Activated gamma-delta T cell treated with anti-CD3 and anti-CD28 coated beads, Interleukin-2, amount 50 U/mL, for 16 hours (primary cell): Measurements from ENCODE around the gene PSMC6.
"Not testable (repeated sequence)": the region's sequence is repeated elsewhere in the genome, so short reads cannot be mapped to it uniquely, and the experiment has no call there.

Source experiments
- DNase-seq: peaks from one replicate; pipeline ENCODE4 v3.0.0-alpha.2; 2020; ENCODE audit warnings: low read depth

Gene PSMC6

GRCh38 chr14:52723514-52724359, 16.7 kb downstream of the PSMC6 start:
- DNase-seq: no peak

GRCh38 chr14:52724360-52724644, 17.3 kb downstream of the PSMC6 start:
- no peak for DNase-seq

GRCh38 chr14:52727509-52727908, 20.5 kb downstream of the PSMC6 start:
- not testable (repeated sequence) for DNase-seq

DNA sequence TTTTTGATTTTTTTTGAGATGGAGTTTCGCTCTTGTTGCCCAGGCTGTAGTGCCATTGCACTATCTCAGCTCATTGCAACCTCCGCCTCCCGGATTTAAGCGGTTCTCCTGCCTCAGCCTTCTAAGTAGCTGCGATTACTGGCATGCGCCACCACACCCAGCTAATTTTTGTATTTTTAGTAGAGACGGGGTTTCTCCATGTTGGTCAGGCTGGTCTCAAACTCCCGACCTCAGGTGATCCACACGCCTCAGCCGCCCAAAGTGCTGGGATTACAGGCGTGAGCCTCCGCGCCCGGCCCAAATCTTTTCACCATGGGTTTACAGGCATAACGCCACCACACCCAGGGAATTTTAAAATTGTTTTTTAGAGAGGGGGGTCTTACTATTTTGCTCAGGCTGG, 22.0 kb downstream of the PSMC6 start:
- DNase-seq: not testable (repeated sequence)

DNA sequence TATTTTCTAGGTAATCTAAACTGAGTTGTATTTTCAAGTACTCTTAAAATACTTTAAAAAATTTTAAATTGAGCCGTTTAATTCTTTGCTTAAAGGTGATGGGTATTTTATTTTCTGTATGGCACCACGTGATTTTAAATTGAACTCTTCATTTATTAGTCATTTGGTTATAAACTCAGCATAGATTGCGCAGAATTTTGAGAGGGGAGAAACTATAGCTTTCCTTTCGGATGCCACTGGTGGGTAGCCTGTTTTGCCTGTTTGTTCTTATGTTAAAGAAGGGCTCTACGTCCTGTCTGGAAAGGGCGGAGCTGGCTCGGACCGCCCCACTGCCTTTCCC, 22.6 kb downstream of the PSMC6 start:
- DNase-seq: no peak

DNA sequence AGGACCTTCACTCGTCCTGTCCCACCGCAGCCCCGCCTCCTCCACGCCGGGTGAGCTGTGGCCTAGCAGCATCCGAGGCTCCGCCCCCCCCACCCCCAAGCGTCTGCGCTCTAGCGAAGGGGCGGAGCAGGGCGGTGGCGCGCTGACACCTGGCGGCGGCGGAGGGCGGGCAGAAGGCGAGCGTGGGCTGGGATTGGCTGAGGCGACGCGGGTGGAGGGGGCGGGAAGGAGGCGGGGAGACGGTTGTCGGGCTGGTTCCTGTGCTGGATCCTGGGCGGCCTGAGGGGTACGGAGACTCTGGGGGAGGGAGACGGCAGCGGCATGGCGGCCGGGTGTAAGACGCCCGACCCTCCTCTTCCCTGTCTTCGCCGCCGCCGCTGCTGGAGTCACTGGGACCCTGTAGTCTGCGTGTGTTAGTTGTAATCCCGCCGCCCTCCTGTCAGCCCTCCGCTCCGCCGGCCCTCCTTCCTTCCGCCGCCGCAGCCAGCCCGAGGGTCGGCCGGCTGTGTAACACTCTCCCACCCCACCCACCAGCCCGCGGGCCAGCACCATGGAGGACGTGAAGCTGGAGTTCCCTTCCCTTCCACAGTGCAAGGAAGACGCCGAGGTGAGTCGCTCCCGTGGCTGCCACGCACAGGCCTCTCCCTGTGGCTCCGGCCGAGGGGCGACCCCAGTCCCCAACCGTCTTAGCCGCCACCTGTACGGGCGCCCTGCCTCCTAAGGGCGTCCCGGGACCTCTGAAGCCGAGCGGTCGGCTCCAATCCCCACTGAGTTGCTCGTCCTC, 23.1 kb downstream of the PSMC6 start, which contains the start of gene STYX:
Gene STYX, plus strand, starts transcription at position 242 of the 784 bp plus-strand sequence. Its CDS starts 309 bp downstream, at position 551.
- DNase-seq: peak; percentile 97

DNA sequence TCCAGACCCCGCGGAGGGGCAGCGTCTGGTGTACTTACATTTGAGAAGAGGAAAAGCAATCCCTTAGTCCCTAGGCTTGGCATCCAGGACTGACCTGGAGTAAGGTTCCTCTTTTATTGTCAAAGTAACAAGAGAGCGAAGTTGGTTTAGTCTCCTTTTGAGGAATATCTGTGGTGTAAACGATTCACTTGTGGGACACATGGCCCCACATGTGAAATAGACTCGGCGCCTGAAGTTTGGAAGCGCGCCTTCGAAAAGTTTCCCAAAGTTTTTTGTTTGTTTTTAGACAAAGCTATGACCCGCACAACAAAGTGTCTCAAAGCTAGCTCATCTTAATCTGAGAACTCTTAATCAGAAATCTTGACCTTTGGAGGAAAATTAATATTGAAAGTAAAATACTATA, 23.7 kb downstream of the PSMC6 start:
- no peak for DNase-seq

DNA sequence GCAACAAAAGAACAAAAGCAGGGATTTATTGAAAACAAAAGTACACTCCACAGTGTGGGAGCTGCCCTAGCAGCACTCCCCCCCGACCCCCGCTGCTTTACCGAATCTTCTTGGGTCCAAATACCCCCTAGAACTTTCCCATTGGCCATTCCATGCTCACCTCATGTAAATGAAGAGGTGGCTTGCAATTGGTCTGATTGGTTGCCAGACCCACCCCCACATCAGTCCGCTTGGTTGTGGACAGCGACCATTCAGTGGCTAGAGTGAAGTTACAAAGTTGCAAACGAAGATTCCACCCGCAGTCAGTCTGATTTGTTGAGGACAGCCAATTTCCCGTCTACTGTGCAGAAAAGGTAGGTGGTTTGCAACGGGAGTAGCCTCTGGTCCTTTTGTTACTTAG, 26.8 kb downstream of the PSMC6 start:
- no peak for DNase-seq

DNA sequence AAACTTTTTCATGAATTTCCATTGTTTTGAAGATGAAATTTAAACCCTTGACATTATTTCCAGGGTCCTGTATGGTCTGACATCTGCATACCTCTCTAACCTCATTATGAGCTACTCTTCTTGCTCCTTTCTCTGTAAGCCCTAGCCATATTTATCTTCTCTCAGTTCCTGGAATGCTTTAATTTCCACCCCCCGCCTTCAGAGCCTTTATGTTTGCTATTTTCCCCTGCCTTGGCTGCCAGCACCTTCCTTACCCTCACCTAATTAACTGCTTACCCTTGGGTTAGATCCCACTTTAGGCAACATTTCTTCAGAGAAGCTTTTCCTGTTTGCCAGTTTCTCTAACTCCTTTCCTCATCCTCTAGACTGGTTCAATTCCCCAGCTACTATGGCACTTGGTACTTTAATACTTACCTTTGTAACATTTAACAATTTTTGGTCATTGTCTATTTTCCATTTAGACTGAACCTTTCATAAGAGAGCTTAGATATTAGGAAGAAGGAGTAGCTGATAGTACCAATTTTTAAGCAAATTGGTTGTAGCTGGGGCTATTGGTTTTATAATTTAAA, 29.0 kb downstream of the PSMC6 start:
- no peak for DNase-seq

- DNase-seq: no peak
Observed at GRCh38 chr14:52738409-52738808, 31.4 kb downstream of the PSMC6 start.

DNA sequence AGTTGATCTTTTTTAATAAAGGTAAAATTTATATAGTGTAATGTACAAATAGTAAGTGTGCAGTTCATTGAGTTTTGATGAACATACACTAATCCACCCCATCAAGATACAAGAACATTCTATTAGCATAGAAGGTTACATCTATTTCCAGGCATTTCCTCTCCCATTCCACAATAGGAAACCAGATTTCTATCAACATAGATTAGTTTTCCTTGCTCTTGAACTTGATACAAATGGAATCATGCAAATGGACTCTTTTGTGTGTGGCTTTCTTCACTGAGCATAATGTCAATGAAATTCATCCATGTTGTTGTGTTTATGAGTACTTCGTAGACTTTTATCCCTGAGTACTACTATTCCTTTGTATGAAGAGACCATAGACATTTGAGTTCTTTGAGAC, 33.8 kb downstream of the PSMC6 start:
- no peak for DNase-seq

DNA sequence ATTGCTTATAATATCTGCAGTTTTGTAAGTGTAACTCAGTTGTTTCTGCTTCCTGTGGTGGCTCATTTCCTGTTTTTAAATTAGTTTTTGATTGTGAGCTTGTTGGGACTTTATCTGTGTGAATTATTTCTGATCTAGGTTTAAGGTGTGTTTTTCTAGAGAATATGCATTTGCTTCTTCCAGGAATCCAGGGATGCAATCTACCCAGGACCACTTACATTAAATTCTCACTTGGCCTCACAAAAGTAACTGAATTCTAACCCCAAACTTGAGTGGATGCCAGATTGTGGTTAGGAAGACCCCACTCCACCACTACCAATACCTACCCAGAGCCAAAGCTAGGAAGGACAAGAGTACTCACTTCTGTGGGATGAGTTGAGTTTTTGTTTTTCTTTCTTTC, 34.9 kb downstream of the PSMC6 start:
- DNase-seq: no peak

GRCh38 chr14:52748647-52749292, 41.8 kb downstream of the PSMC6 start:
- DNase-seq: no peak

DNA sequence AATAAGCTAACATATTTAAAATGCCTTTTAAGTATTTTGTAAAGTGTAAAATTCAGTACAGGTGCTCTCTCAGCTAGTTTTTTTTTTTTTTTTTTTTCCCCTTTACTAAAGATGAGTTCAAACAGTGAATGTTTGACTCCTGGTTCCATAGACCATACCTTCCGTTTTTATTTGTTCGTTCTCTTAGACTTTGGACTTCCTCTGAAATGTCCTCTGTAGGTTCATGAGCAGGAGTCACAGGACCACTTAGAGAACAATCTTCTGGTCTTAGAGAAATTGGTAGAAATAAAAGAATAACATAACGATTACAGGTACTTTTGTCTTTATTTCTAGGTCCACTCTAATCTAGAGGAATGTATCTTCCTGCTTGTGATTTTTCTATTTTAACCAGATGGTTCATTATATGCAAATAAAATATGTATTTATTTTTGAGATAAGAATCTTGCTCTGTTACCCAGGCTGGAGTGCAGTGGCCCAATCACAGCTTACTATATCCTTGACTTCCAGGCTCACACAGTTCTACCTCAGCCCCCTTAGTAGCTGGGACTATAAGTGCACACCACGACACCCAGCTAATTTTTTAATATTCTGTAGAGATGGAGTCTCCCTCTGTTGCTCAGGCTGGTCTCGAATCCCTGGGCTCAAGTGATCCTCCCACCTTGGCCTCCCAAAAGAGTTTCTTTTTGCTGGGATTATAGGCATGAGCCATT, 48.8 kb downstream of the PSMC6 start:
- DNase-seq: no peak

DNA sequence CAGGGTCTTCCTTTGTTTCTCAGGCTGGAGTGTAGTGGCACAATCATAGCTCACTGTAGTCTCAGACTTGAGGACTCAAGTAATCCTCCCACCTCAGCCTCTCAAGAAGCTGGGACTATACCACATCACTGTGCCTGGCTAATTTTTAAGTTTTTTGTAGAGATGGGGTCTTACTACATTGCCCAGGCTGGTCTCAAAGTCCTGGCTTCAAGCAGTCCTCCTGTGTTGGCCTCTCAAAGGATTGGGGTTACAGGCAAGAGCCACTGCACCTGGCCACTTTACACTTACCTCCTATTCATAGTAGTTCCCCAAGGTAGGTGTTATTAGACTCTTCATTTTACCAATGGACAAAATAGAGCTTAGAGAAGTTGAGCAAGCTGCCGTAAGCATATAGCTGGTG, 52.1 kb downstream of the PSMC6 start:
- no peak for DNase-seq

- not testable (repeated sequence) for DNase-seq
Observed at GRCh38 chr14:52762923-52763322, 55.9 kb downstream of the PSMC6 start.

DNA sequence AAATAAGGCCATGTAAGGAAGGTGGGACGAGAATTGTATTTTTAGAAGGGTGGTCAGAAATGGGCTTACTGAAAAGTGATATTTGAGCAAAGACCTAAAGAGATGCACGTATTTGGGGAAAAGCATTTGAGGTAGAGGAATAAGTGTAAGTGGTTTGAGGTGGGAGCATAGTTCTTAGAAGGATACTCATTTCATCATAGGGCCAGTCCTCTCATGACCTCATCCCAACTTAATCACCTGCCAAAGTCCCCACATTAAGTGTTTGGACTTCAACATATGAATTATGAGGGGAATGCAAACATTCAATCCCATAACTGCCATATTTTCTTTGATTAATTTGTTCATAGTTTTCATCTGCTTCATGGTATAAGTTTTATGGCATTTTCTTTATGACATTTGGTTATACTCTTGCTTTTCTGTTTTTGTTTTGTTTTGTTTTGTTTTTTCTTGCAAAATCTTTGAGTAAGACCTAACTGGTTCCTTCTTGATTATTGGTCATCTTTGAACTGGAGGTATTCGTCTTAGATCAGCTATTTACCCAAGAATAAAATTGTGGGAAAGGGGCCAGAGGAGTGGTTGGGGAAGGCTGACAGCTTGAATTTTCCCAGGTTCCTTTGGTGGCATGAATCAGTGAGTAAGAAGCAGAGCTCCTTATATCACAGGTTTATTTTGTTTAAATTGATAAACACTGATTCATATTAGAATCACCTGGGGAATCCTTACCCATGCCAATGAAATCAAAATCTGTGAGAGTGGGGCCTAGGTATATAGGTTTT, 60.2 kb downstream of the PSMC6 start:
- DNase-seq: no peak

DNA sequence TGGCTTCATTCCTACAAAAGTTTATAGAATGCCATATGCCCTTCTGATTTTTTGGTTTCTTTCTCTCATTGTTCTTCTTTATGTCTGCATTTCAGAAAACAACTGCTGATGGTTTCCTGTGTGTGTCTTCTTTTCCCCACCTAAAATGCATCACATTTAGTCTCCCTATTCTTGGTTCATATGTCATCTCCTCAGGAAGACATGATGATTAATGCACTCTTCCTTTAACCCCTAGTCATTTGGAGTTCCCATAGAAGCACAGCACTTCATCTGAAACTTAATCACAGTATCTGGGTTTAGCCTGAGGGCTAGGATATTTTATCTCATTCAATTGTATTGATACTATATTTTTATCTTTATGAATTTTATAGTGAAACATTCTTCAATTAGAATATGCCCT, 62.9 kb downstream of the PSMC6 start:
- DNase-seq: no peak

DNA sequence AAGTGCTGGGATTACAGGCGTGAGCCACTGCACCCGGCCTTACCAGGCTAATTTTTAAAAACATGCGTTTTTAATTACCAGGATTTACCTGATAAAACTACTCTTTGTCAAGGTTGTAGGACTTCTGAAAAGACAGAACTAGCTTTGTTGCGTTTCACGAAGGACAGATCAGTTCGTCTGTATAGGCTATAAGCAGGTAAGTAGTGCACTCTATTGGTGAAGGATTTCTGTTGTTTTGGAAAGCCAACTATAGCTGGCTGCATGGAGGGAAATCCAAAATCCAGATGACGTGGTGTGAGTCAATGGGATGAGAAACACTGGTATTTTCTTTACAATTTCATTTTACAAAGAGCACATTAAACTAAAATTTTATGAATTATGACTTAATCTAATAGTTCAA, 69.8 kb downstream of the PSMC6 start:
- DNase-seq: no peak
